Astrocyte of the spinal cord (primary cell): ENCODE data around the gene ZFAND3.

ENCODE experiments used
- DNase-seq: peaks from one replicate; pipeline ENCODE4 v3.0.0; 2011; ENCODE audit warnings: low read depth, low spot score
- H3K4me3 ChIP-seq: 2 replicates; pipeline ENCODE4 v1.5.1; 2011; ENCODE audit warnings: low read depth, mild to moderate bottlenecking, low read length, moderate library complexity
- CTCF ChIP-seq: IDR thresholded peaks from 2 replicates; pipeline ENCODE4 v1.5.1; 2012; ENCODE audit warnings: low read depth, mild to moderate bottlenecking, low read length, inconsistent platforms
- in situ Hi-C: cut with HindIII; loops from 2 replicates; pipeline ENCODE4 v1.10.0; 2017; ENCODE audit warnings: low sequenced_read_pairs

Gene ZFAND3

GRCh38 chr6:37910998-37911397, 91.5 kb downstream of the ZFAND3 start:
- TF ChIP-seq CTCF: no peak
- in situ Hi-C loops: no loop called here
- no peak overlapping the region for H3K4me3 ChIP-seq
- no peak for DNase-seq

- no peak for DNase-seq
- no peak for TF ChIP-seq CTCF
- no peak overlapping the region for H3K4me3 ChIP-seq
- in situ Hi-C loops: no loop called here
Observed at GRCh38 chr6:37913210-37913609, 93.7 kb downstream of the ZFAND3 start.

- in situ Hi-C loops: no loop called here
- TF ChIP-seq CTCF: no peak
- no peak overlapping the region for H3K4me3 ChIP-seq
- DNase-seq: no peak
Observed at GRCh38 chr6:37915463-37915862, 95.9 kb downstream of the ZFAND3 start.

GRCh38 chr6:37916149-37916548, 96.6 kb downstream of the ZFAND3 start:
- H3K4me3 ChIP-seq: no peak overlapping the region
- no peak for DNase-seq
- TF ChIP-seq CTCF: no peak
- in situ Hi-C loops: no loop called here

GRCh38 chr6:37916675-37917074, 97.1 kb downstream of the ZFAND3 start:
- no peak for TF ChIP-seq CTCF
- no peak for DNase-seq
- no peak overlapping the region for H3K4me3 ChIP-seq
- in situ Hi-C loops: no loop called here

GRCh38 chr6:37917566-37917965, 98.0 kb downstream of the ZFAND3 start:
- in situ Hi-C loops: no loop called here

More at GRCh38 chr6:37917566-37917965, 98.0 kb downstream of the ZFAND3 start:
- DNase-seq: no peak
- no peak for TF ChIP-seq CTCF
- H3K4me3 ChIP-seq: no peak overlapping the region
